H1 (cell line): Measurements from ENCODE around the gene TP63.

Source experiments
- BCL11A ChIP-seq, 2 experiments: IDR thresholded peaks; one replicate each; pipeline ENCODE4 v1.6.1; 2011; ENCODE audit warnings: low read depth in 2 of 2, low read length in 2 of 2, mild to moderate bottlenecking in 2 of 2
- HDAC6 ChIP-seq: IDR thresholded peaks from one replicate; pipeline ENCODE4 v1.7.1; 2012; ENCODE audit warnings: low read depth, mild to moderate bottlenecking, inconsistent platforms, low read length, moderate library complexity
- POLR2A ChIP-seq, 2 experiments: IDR thresholded peaks; 1 replicate in 1 of 2; 2 replicates in 1 of 2; pipeline ENCODE4 v1.6.1; 2011; ENCODE audit warnings: low read depth in 2 of 2, low read length in 2 of 2, mild to moderate bottlenecking in 2 of 2; ENCODE audit errors: control extremely low read depth in 1 of 2
- POLR2AphosphoS5 ChIP-seq: IDR thresholded peaks from 2 replicates; pipeline ENCODE4 v1.6.1; 2011; ENCODE audit warnings: low read depth, low read length
- TF ChIP-seq, protein P1 (sequence below), 3 experiments: IDR thresholded peaks; 1 replicate in 2 of 3; 2 replicates in 1 of 3; pipeline versions ENCODE4 v1.5.1 to v1.6.1; 2011; ENCODE audit warnings: low read length in 3 of 3, mild to moderate bottlenecking in 3 of 3, inconsistent platforms in 2 of 3, low read depth in 1 of 3, moderate library complexity in 1 of 3; ENCODE audit not compliant: insufficient read depth in 1 of 3; ENCODE audit errors: control extremely low read depth in 1 of 3

DNA sequence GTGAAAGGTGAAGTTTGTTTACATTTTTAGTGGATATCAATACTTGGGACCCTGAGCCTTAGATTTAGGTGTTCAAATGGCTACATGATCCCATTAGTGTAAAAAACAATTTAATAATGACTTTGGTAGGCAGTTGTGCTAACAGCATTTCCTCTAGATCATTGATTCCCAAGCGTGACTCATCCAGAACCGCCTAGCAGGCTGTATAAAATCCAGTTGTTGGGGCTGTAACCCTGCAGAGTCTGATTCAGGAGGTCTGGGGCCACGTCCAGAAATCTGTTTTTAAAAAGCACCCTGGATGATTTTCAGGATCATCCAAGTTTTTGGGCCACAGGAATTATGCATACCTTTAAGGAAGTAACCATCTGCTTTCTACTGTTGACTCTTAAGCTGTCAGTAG is 156.4 kb downstream of the TP63 start:
- TF ChIP-seq POLR2AphosphoS5 (no peak), POLR2A (IDR thresholded peaks at IDR 0.05; ENCODE audit: control extremely low read depth in 1 of 2, low read depth in 2 of 2, low read length in 2 of 2) (no peak), HDAC6 (no peak), BCL11A (IDR thresholded peaks at IDR 0.05; ENCODE audit: low read depth in 2 of 2, low read length in 2 of 2) (no peak)
- TF ChIP-seq, protein P1, sequence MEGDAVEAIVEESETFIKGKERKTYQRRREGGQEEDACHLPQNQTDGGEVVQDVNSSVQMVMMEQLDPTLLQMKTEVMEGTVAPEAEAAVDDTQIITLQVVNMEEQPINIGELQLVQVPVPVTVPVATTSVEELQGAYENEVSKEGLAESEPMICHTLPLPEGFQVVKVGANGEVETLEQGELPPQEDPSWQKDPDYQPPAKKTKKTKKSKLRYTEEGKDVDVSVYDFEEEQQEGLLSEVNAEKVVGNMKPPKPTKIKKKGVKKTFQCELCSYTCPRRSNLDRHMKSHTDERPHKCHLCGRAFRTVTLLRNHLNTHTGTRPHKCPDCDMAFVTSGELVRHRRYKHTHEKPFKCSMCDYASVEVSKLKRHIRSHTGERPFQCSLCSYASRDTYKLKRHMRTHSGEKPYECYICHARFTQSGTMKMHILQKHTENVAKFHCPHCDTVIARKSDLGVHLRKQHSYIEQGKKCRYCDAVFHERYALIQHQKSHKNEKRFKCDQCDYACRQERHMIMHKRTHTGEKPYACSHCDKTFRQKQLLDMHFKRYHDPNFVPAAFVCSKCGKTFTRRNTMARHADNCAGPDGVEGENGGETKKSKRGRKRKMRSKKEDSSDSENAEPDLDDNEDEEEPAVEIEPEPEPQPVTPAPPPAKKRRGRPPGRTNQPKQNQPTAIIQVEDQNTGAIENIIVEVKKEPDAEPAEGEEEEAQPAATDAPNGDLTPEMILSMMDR (IDR thresholded peaks at IDR 0.05; ENCODE audit: control extremely low read depth in 1 of 3, insufficient read depth in 1 of 3, low read depth in 1 of 3, low read length in 3 of 3) = no peak
